ENCODE results near the gene PBLD.
"Not testable (repeated sequence)": the region's sequence is repeated elsewhere in the genome, so short reads cannot be mapped to it uniquely, and the experiment has no call there.

Gene PBLD

DNA sequence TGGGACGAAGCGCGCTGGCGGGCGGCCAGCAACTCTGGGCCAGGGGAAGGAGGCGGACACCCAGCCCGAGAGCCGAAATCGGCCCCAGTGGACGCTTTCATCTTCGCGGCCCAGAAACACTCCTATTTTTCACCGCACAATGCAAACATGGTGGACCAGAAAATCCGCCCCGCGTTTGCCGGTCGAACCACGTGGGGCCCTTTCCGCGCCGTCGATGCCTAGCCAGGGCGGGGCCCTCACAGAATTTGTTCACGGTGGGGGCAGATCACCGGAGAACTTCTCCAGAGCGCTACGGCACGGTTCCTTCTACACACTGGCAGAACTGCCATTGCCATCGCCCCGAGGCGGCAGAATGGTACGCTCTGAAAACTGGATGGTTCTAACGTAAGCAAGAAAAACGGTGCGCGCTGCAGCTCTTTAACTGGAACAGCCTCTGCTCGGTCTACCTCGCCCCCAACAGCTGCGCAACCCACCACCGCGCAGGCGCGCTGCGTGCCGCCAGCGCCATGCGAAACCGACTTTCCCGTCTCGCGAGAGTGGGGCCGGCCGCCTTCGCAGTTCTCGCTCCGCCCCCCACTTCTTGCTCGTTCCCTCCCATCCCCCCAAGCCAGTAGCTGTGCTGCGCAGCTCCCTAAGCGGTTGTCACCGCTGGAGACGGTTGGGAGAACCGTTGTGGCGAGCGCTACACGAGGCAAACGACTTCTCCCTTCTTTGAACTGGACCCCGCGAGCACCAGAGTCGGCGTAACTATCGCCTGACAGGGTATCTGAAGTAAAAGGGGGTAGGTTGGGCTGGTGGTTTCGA lies 1.1 kb downstream of the PBLD start, which contains the start of gene HNRNPH3:
Gene HNRNPH3 (plus strand): TSS at position 610 of the 804 bp plus-strand sequence. CDS start 5,158 bp downstream, outside the sequence.
- DNase-seq (ENCODE audit: low read depth in 4 of 4, low spot score in 1 of 4) = peak; percentile 95 to 99 (median 98)

DNA sequence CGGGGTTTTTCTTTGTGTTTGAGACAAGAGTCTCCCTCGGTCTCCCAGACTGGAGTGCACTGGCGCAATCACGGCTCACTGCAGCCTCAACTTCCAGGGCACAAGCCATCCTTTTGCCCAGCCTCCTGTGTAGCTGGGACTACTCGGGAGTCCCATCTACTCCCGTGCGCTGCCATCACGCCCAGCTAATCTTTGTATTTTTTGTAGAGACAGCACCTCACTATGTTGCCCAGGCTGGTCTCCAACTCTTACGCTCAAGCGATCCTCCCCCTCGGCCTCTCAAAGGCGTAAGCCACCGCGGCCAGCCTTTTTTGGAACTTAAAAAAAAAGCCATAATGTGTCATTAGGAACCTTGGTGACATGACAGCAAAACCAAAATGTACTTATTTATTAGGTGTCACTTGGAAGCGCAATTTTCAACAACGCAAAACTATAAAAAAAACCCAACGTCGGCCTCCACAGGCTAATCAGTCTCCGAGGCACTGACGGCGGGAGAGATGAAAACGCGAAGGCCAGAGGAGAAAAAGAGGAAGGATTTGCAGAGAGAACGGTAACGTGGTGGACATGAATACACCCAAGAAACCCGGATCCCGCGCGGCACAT lies 1.8 kb downstream of the PBLD start:
- peak in 2 of 4 experiments; percentile 6 to 9 for DNase-seq (ENCODE audit: low read depth in 4 of 4, low spot score in 1 of 4)

DNA sequence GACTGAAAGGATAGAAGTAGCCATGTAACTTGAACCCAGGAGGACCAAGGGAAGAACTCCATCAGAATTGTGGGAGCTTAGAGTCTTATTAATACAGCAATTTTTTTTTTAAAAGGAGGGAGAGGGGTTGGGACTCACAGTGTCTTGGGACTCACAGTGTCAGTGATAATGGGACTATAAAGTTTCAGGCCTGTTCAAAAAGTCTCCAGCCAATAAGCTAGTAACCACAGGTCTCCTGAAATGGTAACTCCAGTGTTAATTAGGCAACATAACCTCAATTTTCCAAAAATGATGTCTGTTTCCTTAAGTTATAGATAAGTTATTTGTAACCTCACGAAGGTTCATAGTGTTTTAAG lies 3.2 kb downstream of the PBLD start:
- no peak for DNase-seq (ENCODE audit: low read depth in 4 of 4, low spot score in 1 of 4)

DNA sequence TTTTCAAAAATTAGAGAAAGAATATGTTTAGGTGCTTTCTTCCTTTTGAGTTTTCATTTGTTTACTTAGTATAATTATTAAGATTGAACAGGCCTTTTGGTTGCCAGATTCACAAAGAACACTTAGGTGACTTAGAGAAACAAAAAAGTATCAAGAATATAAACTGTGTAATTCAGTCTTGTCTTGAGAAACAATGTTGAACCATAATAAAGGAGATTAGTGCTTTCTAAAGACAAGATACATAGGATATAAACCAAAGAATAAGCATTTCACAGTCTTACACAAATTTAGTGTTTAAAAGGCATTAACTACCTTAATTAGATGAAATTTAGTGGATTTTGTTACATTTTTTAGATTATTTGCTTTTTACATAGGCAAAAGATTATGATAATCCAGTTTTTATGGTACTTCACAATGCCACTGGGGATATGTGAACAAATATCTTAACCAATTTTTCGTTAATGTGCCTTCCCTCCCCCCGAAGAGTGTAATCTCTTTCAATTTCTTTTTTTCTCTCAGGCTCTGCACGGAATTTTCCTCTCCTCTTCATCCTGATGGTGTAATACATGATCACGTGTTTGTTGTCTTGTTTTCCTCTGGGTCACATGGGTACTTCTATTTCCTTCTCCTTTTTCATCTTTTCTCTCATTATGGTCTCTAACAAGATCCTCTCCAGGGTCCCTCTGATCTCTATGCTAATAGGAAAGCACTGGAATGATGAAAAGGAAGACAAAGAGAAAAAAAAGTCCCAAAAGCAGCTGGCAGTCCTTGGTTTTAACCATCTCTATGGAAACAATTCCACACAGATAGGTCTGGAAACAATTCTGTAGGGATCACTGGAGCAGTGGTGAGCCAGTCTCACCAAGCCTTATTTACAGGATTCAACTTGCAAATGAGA lies 4.6 kb downstream of the PBLD start:
- DNase-seq (ENCODE audit: low read depth in 4 of 4, low spot score in 1 of 4) = no peak

DNA sequence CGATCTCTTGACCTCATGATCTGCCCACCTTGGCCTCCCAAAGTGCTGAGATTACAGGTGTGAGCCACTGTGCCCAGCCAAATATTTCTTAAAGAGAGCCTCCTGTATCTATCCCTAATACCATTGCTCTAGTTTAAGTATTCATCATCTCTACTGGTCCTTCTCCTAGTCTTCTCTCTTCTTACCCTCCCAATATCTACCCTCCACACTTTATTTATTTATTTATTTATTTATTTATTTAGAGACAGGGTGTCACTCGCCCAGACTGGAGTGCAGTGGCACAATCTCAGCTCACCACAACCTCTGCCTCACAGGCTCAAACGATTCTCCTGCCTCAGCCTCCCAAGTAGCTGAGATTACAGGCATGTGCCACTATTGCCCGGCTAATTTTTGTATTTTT lies 8.3 kb downstream of the PBLD start:
- not testable (repeated sequence) for DNase-seq (ENCODE audit: low read depth in 4 of 4, low spot score in 1 of 4)

DNA sequence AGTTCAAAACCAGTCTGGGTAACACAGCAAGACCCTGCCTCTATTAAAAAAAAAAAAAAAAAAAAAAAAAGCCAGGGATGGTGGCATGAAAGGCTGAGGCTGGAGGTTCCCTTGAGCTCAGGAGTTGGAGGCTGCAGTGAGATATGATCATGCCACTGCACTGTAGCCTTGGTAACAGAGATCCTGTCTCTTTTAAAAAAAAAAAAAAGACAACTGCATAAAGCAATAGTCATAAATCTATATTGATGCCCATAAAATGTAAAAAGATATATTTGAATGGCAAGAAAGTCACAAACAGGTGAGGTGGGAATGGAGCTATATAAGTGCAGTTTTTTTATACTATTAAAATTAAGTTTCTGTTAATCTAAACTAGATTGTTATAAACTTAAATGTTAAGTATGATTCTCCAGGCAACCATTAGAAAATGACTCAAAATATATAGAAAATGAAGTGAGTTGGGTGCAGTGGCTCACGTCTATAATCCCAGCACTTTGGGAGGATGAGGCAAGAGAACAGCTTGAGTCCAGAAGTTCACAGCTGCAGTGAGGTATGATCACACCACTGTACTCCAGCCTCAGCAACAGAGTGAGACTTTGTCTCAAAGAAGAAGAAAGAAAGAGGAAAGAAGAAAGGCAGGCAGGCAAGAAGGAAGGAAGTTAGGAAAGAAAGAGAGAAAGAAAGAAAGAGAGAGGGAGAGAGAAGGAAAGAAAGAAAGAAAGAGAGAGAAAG lies 14.2 kb downstream of the PBLD start:
- DNase-seq (ENCODE audit: low read depth in 4 of 4, low spot score in 1 of 4) = no peak

DNA sequence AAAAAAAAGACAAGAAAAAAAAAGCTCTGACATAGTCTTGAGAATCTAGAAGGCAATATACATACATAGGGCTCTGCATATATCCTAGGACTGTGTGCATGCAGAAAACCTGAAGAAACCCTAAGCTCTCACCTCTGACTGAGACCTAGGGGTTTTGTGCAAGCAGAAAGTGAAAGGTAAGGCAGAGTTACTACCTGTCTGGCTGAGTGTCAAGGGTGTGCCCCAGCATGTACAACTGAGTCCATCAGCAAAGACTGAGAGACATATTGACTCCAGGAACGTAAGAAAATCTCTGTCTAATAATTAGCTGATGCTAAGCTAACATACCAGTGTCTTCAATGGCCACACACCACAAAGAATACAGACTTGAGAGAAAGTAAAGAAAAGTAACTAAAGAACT lies 17.1 kb downstream of the PBLD start:
- DNase-seq (ENCODE audit: low read depth in 4 of 4, low spot score in 1 of 4) = no peak

DNA sequence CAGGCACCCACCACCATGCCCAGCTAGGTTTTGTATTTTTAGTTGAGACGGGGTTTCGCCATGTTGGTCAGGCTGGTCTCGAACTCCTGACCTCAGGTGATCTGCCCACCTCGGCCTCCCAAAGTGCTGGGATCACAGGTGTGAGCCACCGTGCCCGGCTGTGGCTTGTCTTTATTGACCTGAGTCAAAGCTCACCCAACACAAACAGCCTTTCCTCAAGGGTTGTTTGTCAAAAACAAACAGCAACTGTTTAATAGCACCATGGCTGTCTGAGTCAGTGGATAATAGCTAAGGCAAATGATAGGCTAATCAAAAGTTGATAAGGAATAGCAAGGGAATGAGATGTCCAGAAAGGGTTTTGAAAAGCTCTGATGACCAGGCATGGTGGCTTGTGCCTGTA lies 17.8 kb downstream of the PBLD start:
- DNase-seq (ENCODE audit: low read depth in 4 of 4, low spot score in 1 of 4) = not testable (repeated sequence)

DNA sequence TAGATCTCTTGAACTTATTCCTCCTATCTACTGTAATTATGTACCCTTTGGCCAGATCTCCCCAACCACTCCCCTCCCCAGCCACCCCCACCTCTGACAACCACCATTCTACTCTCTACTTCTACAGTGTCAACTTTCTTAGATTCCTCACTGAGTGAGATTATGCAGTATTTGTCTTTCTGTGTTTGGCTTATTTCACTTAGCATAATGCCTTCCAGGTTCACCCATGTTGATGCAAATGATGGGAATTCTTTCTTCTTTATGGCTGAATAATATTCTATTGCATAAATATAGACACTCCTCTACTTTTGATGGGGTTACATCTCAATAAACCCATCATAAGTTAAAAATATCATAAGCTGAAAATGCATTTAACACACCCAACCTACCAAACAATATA lies 22.2 kb downstream of the PBLD start:
- DNase-seq (ENCODE audit: low read depth in 4 of 4, low spot score in 1 of 4) = no peak

DNA sequence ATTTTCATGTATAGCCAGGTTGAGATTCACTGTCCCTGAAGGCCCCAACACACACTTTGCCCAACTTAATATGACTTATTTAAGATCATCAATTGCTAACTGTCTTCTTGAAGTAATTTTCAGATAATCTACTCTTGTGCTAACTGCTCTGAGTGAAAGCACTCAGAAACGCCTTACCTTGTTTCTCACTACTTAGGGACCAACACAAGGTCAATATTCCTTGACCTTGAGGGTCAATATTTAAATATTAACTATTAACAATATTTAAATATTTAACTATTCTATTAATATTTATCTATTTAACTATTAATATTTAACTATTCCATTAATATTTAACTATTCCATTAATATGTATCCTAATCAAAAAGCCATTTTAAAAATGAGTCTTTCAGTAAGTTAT lies 26.9 kb downstream of the PBLD start:
- DNase-seq (ENCODE audit: low read depth in 4 of 4, low spot score in 1 of 4) = no peak

DNA sequence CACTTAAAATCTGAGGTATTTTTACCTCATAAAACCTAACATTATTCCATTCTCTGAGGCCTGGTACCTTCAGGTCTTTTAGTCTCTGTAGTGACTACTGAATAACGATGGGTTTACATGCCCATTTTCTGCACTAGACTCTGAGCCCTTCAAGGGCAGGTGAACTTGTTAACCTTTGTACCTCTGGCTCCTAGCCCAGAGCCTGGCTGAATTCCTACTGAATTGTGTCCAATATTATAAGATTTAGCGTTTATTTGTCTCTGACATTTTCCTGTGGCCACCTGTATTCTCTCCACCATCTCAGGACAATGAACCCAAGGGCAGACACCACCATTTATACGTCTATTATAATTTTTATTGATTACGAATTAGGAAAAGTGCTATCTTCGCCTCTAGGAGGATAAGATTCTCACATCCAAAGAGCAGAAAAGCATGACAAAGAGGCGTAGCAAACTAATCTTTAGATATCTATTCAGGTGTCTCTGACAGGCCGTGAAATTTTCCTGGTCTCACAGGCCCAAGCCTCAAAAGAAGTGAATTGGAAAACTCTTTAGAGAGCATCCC lies 28.8 kb downstream of the PBLD start:
- DNase-seq (ENCODE audit: low read depth in 4 of 4, low spot score in 1 of 4) = no peak

DNA sequence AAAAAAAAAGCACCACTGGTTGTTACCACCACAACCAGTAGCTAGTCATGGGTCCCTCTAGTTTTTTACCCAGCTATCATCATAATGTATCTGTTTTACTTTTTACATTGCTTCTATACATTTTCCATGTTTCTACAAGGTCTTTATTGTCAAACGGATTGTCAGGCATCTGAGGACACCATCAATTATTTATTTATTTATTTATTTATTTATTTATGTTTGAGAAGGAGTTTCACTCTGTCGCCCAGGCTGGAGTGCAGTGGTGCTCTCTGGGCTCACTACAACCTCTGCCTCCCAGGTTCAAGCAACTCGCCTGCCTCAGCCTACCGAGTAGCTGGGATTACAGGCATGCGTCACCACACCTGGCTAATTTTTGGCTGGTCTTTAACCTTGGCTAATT lies 29.9 kb downstream of the PBLD start:
- DNase-seq (ENCODE audit: low read depth in 4 of 4, low spot score in 1 of 4) = no peak

DNA sequence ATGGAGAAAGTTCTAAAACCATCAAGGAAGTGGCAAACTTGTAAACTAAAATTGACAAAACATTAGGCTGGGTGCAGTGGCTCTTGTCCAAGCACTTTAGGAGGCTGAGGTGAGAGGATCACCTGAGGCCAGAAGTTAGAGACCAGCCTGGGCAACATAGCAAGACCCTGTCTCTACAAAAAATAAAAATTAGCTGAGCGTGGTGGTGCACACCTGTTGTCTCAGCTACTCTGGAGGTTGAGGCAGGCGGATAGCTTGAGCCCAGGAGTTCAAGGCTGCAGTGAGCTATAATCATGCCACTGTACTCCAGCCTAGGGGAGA lies 30.3 kb downstream of the PBLD start:
- no peak for DNase-seq (ENCODE audit: low read depth in 4 of 4, low spot score in 1 of 4)

DNA sequence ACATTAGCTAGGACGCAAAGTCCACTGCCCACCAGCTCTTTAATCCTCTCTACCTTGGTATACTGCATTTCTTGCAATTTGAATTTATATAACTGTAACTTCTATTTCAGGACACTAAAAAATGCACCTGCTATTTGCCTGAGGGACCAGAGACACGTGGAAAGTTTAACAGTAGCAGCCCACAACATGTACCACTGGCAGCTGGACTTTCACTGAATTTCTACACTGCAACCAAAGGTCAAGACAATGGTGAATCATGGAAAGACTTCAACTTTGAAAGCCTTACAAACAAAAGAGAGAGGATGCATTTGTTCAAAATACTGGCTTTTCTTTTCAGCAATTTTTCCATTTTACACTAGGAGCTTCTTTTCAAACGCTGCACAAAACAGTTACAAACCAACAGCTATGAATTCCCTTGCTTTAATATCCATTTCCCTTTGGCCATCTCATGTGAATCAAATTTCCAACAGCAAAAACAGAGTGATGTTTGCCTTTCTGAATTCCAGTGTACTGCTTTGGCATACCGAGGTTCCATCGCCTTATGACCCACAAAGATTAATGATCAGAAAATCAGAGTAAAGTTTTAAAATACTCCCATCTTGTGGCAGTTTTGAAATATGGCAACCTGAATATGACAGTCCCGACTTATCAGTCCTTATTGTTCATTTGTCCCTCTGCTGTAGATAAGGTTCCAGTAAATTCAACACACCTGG lies 30.8 kb downstream of the PBLD start:
- no peak for DNase-seq (ENCODE audit: low read depth in 4 of 4, low spot score in 1 of 4)

DNA sequence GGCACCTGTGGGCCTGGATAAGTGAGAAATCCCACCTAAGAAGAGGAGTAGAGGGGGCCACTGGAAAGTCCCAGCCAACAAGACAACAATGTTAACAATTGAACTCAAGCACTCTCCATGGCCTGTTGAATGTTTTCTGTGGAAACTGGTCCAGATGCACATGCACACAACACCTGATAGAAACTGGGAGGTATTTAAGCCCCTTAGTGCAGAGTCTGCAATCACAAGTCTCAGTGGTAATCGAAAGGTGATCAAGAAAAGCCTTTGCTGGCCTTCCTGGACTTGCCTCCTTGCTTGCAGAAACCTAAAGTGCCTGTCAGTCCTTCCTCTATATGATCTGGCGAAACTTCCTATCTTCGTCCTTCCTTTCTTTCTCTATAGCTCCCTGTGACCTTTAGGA lies 31.4 kb downstream of the PBLD start:
- no peak for DNase-seq (ENCODE audit: low read depth in 4 of 4, low spot score in 1 of 4)

DNA sequence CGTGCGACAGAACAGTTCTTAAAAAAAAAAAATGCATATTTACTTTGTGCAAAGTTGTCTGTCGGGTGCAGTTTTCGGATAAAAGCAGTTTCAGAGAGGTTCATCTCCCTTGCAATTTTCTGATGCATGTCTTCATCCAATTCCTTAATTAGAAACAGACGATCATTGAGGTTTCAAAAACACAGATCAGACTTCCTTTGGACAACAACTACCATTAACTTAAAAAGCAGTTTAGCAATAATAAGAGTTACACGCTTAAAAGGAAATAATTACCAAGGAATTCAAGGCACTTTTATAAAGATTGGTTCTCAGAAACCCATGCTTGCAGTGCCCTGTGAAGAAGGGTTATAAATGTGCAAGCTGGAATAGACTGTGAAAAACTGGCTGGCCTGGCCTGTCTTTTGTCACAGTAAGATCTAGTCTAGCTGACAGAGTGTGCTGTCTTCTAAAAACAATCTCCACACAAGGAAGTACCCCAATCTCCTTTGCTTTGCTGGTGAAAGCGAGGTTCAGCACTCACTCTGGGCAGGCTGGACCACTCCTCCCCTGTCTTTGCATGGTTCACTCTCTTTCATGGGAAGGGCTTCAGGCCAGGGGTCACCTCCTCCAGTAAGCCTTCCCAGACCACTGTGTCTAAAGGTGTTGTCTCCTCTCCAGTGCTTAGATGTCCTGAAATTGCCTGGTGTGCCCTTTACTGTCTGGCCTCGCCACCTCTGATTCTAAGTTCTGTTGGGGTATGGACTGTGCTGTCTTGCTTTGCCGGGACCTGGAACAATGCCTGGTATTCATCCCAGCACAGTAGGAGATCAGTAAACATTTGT lies 35.7 kb downstream of the PBLD start:
- DNase-seq (ENCODE audit: low read depth in 4 of 4, low spot score in 1 of 4) = no peak

DNA sequence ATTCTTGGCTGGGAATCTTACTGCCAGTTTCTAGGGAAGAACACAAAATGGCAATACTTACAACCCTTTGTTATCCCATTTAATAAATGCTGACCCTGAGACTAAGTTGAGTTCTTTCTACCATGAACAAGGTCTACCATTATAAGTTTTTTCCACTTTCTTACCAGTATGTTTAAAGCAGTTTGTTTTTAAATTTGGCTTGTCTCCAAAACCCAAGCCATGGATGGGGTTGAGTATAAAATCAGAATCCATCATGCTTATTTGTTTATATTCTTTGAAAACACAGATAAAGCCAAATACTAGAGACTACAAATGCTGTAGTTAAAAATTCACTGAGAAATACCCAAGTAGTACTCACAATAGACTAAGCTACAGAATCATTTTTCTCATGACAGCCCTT lies 42.0 kb downstream of the PBLD start:
- DNase-seq (ENCODE audit: low read depth in 4 of 4, low spot score in 1 of 4) = no peak

DNA sequence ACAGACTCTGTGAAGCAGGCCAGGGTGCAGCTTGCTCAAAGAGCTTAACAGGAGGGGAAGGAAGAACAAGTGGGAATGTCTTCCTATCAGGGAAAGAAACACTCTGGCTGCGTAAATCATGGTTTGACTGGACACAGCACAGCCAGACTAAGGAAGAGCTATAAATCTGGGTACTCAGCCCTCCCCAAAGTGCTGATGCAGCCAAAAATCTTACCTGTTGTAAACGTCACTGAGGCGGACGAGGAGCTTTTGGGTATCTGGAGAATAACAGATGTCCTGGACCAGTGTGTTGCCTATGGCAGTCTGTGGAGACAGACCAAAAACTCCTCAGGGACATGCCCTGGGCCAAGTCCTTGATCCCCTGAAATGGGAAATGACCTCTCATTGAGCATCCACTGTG lies 44.0 kb downstream of the PBLD start:
- no peak for DNase-seq (ENCODE audit: low read depth in 4 of 4, low spot score in 1 of 4)
